ENCODE measurements around the gene SUMF1.

SUMF1 gene

GRCh38 chr3:4355401-4356219 is 111.5 kb downstream of the SUMF1 start:
- peak; percentile 11; the same call in 2 of the 3 replicates for ATAC-seq
- TF ChIP-seq, protein P1, sequence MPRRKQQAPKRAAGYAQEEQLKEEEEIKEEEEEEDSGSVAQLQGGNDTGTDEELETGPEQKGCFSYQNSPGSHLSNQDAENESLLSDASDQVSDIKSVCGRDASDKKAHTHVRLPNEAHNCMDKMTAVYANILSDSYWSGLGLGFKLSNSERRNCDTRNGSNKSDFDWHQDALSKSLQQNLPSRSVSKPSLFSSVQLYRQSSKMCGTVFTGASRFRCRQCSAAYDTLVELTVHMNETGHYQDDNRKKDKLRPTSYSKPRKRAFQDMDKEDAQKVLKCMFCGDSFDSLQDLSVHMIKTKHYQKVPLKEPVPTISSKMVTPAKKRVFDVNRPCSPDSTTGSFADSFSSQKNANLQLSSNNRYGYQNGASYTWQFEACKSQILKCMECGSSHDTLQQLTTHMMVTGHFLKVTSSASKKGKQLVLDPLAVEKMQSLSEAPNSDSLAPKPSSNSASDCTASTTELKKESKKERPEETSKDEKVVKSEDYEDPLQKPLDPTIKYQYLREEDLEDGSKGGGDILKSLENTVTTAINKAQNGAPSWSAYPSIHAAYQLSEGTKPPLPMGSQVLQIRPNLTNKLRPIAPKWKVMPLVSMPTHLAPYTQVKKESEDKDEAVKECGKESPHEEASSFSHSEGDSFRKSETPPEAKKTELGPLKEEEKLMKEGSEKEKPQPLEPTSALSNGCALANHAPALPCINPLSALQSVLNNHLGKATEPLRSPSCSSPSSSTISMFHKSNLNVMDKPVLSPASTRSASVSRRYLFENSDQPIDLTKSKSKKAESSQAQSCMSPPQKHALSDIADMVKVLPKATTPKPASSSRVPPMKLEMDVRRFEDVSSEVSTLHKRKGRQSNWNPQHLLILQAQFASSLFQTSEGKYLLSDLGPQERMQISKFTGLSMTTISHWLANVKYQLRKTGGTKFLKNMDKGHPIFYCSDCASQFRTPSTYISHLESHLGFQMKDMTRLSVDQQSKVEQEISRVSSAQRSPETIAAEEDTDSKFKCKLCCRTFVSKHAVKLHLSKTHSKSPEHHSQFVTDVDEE (CRISPR knock-in tag; IDR thresholded peaks at IDR 0.05), result no peak
- no peak for TF ChIP-seq CREB5 (CRISPR knock-in tag; IDR thresholded peaks at IDR 0.05; ENCODE audit: low read depth)
- no peak for TF ChIP-seq ARNTL (CRISPR knock-in tag; IDR thresholded peaks at IDR 0.05; ENCODE audit: borderline replicate concordance, low read depth)
- TF ChIP-seq PPARA (CRISPR knock-in tag; IDR thresholded peaks at IDR 0.05; ENCODE audit: borderline replicate concordance), result no peak
- TF ChIP-seq ZNF565 (CRISPR knock-in tag; conservative IDR thresholded peaks at IDR 0.05; ENCODE audit: low read depth), result no peak
- no peak for TF ChIP-seq ZFP30 (CRISPR knock-in tag; IDR thresholded peaks at IDR 0.05)
- TF ChIP-seq ESRRG (CRISPR knock-in tag; IDR thresholded peaks at IDR 0.05), result no peak
- TF ChIP-seq BACH2 (CRISPR knock-in tag; IDR thresholded peaks at IDR 0.05; ENCODE audit: borderline replicate concordance), result no peak
- TF ChIP-seq ZFP3 (CRISPR knock-in tag; IDR thresholded peaks at IDR 0.05), result no peak
- no peak for TF ChIP-seq OSR1 (CRISPR knock-in tag; IDR thresholded peaks at IDR 0.05)

GRCh38 chr3:4351872-4352271 is 115.2 kb downstream of the SUMF1 start:
- no peak for TF ChIP-seq ARNTL (CRISPR knock-in tag; IDR thresholded peaks at IDR 0.05; ENCODE audit: borderline replicate concordance, low read depth)
- no peak for TF ChIP-seq ZFP3 (CRISPR knock-in tag; IDR thresholded peaks at IDR 0.05)
- TF ChIP-seq GLIS3 (CRISPR knock-in tag; IDR thresholded peaks at IDR 0.05), result no peak
- TF ChIP-seq, protein P2, sequence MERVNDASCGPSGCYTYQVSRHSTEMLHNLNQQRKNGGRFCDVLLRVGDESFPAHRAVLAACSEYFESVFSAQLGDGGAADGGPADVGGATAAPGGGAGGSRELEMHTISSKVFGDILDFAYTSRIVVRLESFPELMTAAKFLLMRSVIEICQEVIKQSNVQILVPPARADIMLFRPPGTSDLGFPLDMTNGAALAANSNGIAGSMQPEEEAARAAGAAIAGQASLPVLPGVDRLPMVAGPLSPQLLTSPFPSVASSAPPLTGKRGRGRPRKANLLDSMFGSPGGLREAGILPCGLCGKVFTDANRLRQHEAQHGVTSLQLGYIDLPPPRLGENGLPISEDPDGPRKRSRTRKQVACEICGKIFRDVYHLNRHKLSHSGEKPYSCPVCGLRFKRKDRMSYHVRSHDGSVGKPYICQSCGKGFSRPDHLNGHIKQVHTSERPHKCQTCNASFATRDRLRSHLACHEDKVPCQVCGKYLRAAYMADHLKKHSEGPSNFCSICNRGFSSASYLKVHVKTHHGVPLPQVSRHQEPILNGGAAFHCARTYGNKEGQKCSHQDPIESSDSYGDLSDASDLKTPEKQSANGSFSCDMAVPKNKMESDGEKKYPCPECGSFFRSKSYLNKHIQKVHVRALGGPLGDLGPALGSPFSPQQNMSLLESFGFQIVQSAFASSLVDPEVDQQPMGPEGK (CRISPR knock-in tag; IDR thresholded peaks at IDR 0.05; ENCODE audit: borderline replicate concordance), result no peak
- TF ChIP-seq, protein P1 (CRISPR knock-in tag; IDR thresholded peaks at IDR 0.05), result no peak
- no peak for TF ChIP-seq BACH2 (CRISPR knock-in tag; IDR thresholded peaks at IDR 0.05; ENCODE audit: borderline replicate concordance)
- TF ChIP-seq ZNF70 (CRISPR knock-in tag; IDR thresholded peaks at IDR 0.05), result no peak
- no peak for TF ChIP-seq CSRNP3 (CRISPR knock-in tag; IDR thresholded peaks at IDR 0.05)
- peak; percentile 36 for ATAC-seq

GRCh38 chr3:4351164-4351855 is 115.8 kb downstream of the SUMF1 start:
- peak; percentile 63 for ATAC-seq
- TF ChIP-seq ZNF8 (CRISPR knock-in tag; IDR thresholded peaks at IDR 0.05), result no peak
- no peak for TF ChIP-seq CSDC2 (CRISPR knock-in tag; IDR thresholded peaks at IDR 0.05)
- TF ChIP-seq BACH2 (CRISPR knock-in tag; IDR thresholded peaks at IDR 0.05; ENCODE audit: borderline replicate concordance), result no peak
- no peak for TF ChIP-seq CREB5 (CRISPR knock-in tag; IDR thresholded peaks at IDR 0.05; ENCODE audit: low read depth)
- no peak for TF ChIP-seq SNAI2 (CRISPR knock-in tag; IDR thresholded peaks at IDR 0.05)
- TF ChIP-seq ZC3H10 (CRISPR knock-in tag; IDR thresholded peaks at IDR 0.05), result no peak
- no peak for TF ChIP-seq PPARA (CRISPR knock-in tag; IDR thresholded peaks at IDR 0.05; ENCODE audit: borderline replicate concordance)
- no peak for TF ChIP-seq OSR1 (CRISPR knock-in tag; IDR thresholded peaks at IDR 0.05)
- TF ChIP-seq ESRRG (CRISPR knock-in tag; IDR thresholded peaks at IDR 0.05), result no peak
- TF ChIP-seq GLIS3 (CRISPR knock-in tag; IDR thresholded peaks at IDR 0.05), result no peak
- no peak for TF ChIP-seq TCF4 (CRISPR knock-in tag; IDR thresholded peaks at IDR 0.05; ENCODE audit: borderline replicate concordance)
- TF ChIP-seq ISL1 (CRISPR knock-in tag; IDR thresholded peaks at IDR 0.05), result no peak
- no peak for TF ChIP-seq ZNF70 (CRISPR knock-in tag; IDR thresholded peaks at IDR 0.05)
- no peak for TF ChIP-seq CSRNP3 (CRISPR knock-in tag; IDR thresholded peaks at IDR 0.05)
